GM06990 (cell line): ENCODE measurements around the gene BMP2K.

ENCODE experiments used
- DNase-seq: peaks from one replicate; pipeline ENCODE4 v3.0.0-alpha.2; 2011; ENCODE audit not compliant: insufficient read length; ENCODE audit errors: extremely low read depth
- H3K27me3 ChIP-seq: replicated peaks from 2 replicates; pipeline ENCODE4 v1.6.0; 2011; ENCODE audit warnings: low read length; ENCODE audit not compliant: control insufficient read depth, insufficient read depth
- H3K36me3 ChIP-seq: 2 replicates; pipeline ENCODE4 v1.5.1; 2011; ENCODE audit warnings: low read length; ENCODE audit not compliant: control insufficient read depth, insufficient read depth
- H3K4me3 ChIP-seq: replicated peaks from 2 replicates; pipeline ENCODE4 v1.5.1; 2011; ENCODE audit warnings: low read depth, mild to moderate bottlenecking, control low read depth, low read length
- TF ChIP-seq, protein P1 (sequence below): IDR thresholded peaks from 2 replicates; pipeline ENCODE4 v1.5.1; 2011; ENCODE audit warnings: low read length, control low read depth, mild to moderate bottlenecking, inconsistent platforms; ENCODE audit not compliant: insufficient read depth, poor library complexity, severe bottlenecking

The BMP2K gene

GRCh38 chr4:78770091-78770642, 6.0 kb upstream of the BMP2K start:
- Histone ChIP-seq H3K27me3 (no peaks in the 10 kb centered on the region), H3K4me3 (no peak overlapping the region), H3K36me3 (no peaks in the 10 kb centered on the region)
- no peak for DNase-seq
- TF ChIP-seq, protein P1, sequence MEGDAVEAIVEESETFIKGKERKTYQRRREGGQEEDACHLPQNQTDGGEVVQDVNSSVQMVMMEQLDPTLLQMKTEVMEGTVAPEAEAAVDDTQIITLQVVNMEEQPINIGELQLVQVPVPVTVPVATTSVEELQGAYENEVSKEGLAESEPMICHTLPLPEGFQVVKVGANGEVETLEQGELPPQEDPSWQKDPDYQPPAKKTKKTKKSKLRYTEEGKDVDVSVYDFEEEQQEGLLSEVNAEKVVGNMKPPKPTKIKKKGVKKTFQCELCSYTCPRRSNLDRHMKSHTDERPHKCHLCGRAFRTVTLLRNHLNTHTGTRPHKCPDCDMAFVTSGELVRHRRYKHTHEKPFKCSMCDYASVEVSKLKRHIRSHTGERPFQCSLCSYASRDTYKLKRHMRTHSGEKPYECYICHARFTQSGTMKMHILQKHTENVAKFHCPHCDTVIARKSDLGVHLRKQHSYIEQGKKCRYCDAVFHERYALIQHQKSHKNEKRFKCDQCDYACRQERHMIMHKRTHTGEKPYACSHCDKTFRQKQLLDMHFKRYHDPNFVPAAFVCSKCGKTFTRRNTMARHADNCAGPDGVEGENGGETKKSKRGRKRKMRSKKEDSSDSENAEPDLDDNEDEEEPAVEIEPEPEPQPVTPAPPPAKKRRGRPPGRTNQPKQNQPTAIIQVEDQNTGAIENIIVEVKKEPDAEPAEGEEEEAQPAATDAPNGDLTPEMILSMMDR, result no peak

- TF ChIP-seq, protein P1, result no peak
- Histone ChIP-seq H3K36me3 (no peaks in the 10 kb centered on the region), H3K4me3 (no peak overlapping the region), H3K27me3 (no peaks in the 10 kb centered on the region)
- DNase-seq, result no peak
Observed at GRCh38 chr4:78772526-78773091, 3.5 kb upstream of the BMP2K start.

DNA sequence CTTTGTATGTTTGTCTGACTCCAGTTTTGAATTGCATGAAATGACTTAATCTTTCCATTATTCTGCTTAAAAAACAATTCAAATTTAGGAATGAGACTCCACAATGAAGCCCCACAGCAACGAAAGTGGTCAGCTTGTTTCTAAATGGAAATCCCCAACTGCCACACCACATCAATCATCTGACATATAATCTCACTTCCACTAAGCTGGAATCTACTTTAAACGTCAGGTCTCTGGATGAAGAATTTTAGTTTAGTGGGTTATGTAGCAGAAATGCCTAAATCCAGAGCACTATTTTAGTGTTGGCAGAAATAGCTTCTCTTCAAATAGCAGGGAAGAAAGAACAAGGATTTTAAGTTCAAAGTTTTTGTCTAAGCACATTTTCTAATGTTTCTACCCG, 1.7 kb upstream of the BMP2K start:
- Histone ChIP-seq H3K27me3 (no peaks in the 10 kb centered on the region), H3K4me3 (no peak overlapping the region), H3K36me3 (no peaks in the 10 kb centered on the region)
- no peak for DNase-seq
- TF ChIP-seq, protein P1, result no peak

DNA sequence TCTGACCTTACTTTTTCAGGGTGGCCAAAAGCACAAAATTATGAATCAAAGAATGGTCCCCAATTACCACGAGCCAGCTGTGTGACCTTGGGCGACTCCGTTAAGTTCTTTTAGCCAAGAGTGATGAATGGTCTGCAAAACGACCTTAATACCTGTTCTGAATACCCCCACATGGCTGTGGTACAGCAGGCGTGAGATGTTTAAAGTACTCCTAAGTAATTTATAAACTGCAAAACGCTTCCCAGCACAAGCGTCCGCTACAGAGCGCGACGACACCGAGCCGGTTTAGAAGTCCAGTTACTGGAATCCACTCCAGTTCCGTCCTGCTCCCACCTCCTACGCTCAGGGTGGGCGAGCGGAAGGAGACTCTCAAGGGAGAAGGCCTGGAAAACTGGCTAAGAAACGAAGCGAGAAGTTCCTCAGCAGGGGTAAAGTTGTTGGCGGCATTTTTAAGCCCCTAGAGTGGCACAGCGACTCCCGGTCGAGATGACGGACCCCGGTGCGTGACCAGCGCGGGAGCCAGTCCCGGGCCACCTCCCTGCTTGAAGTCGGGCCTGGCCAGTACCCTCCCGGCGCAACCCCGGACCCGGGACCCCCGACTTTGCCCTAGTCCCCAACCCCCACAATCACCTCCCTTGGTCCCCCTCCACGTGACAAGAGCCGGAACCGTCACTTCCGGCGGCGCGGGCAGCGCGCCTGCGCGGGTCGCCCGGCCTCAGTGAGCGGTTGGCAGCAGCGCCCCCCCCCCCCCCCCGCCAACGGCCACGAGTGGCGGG, 659 bp upstream of the BMP2K start:
- TF ChIP-seq, protein P1, result no peak
- Histone ChIP-seq H3K27me3 (no peaks in the 10 kb centered on the region), H3K4me3 (peak overlapping the region; percentile 90), H3K36me3 (no peaks in the 10 kb centered on the region)
- peak; percentile 94 for DNase-seq

- DNase-seq, result peak; percentile 60
Observed at GRCh38 chr4:78776729-78777575, 802 bp downstream of the BMP2K start.

More at GRCh38 chr4:78776729-78777575, 802 bp downstream of the BMP2K start:
- Histone ChIP-seq H3K36me3 (no peaks in the 10 kb centered on the region), H3K4me3 (peak overlapping the region; percentile 90), H3K27me3 (no peaks in the 10 kb centered on the region)
- TF ChIP-seq, protein P1, result no peak
